Uterus (tissue), 4 donors: Measurements from ENCODE around the gene JAKMIP2. TPM values are rescaled to one million over a fixed set of nuclear protein-coding genes. Genes with fewer than 3 reads are reported as not detected.

Source experiments
- DNase-seq, 2 donors: peaks; one replicate each; pipeline ENCODE4 v3.0.0-alpha.2; 2019 to 2020
- H3K27ac ChIP-seq, 2 donors: fragments of 200-600 bp; sonication (generic); 1 replicate in 1 of 2; 2 replicates in 1 of 2; pipeline ENCODE4 v1.5.1; 2016 to 2018
- H3K27me3 ChIP-seq, 2 donors: fragments of 200-600 bp; sonication (generic); one replicate each; pipeline ENCODE4 v1.5.1; 2018 to 2019; ENCODE audit warnings: control low read depth in 1 of 2
- H3K36me3 ChIP-seq, 2 donors: fragments of 200-600 bp; sonication (generic); one replicate each; pipeline ENCODE4 v1.5.1; 2019; ENCODE audit warnings: control low read depth in 1 of 2
- H3K4me1 ChIP-seq, 2 donors: fragments of 200-600 bp; sonication (generic); one replicate each; pipeline ENCODE4 v1.5.1; 2018 to 2019; ENCODE audit warnings: control low read depth in 1 of 2
- H3K4me3 ChIP-seq, 2 donors: fragments of 200-600 bp; sonication (generic); 1 replicate in 1 of 2; 2 replicates in 1 of 2; pipeline ENCODE4 v1.5.1; 2018 to 2019; ENCODE audit warnings: mild to moderate bottlenecking in 1 of 2
- H3K9me3 ChIP-seq, 2 donors: fragments of 200-600 bp; sonication (generic); one replicate each; pipeline ENCODE4 v1.5.1; 2019; ENCODE audit warnings: control low read depth in 1 of 2
- CTCF ChIP-seq, 4 experiments: fragments of 200-600 bp in 2 of 4; fragments of 450-650 bp in 2 of 4; sonication (generic) in 2 of 4; IDR thresholded peaks; one replicate each; pipeline ENCODE4 v1.5.1; 2016 to 2019; ENCODE audit warnings: antibody characterized with exemption in 4 of 4, mild to moderate bottlenecking in 2 of 4, moderate library complexity in 1 of 4
- POLR2A ChIP-seq, 2 donors: fragments of 450-650 bp; IDR thresholded peaks; one replicate each; pipeline ENCODE4 v1.6.1; 2016; ENCODE audit warnings: antibody characterized with exemption in 2 of 2, mild to moderate bottlenecking in 1 of 2, moderate library complexity in 1 of 2
- intact Hi-C: fragments of 100-400 bp; cut with DNase I; formaldehyde crosslinking; loops from one replicate; pipeline ENCODE4 v1.15.1; 2023; ENCODE audit warnings: low total_unique reads
- total RNA-seq, 4 donors: library from RNA; depleted of rRNA in 3 of 4; stranded (reverse); fragments of >200 nt in 3 of 4; gene quantifications; one replicate each; pipeline versions ENCODE4 v1.1.0 to v1.2.4, GENCODE V29; 2014 to 2023
- donor health status: DM: yes; HTN: yes; CAD: no.

The JAKMIP2 gene
- total RNA-seq, 4 donors from 2014 or later = 0.29 to 9.3 (median 5.0) TPM

DNA sequence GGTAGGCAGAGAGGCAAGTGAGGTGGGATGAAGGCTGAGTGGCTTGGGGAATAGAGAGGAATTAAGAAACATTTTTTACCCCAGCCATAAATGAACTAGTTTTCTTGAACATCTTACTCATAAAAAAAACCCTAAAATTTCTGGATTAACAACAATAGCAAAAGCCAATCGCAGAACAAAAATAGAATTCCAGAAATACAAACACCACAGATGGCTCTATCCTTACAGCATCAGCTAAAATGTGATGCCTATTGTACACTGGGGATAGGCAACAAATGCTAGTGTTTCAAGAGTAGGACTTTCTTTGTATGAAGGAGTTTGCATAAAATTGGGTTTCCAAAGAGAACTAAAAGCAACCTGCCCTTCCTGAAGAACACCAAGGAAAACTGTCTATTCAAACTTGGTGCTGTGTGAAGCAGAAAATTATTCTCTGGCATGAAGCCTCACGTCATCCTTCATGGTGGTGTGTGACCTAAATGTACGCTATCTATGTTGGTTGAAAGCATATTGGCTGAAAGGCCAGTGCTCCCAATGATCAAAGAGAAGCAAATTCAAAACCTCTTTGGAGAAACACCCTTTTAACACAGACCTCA, 82.9 kb downstream of the JAKMIP2 start:
- Histone ChIP-seq H3K4me1 (no peaks in the 10 kb centered on the region), H3K27me3 (no peaks in the 10 kb centered on the region), H3K27ac (no peak overlapping the region), H3K9me3 (no peaks in the 10 kb centered on the region), H3K36me3 (no peaks in the 10 kb centered on the region), H3K4me3 (no peak overlapping the region)
- TF ChIP-seq CTCF (IDR thresholded peaks at IDR 0.05) (no peak), POLR2A (IDR thresholded peaks at IDR 0.05) (no peak)
- intact Hi-C loops = no loop called here
- DNase-seq = no peak

GRCh38 chr5:147697380-147697779, 85.1 kb downstream of the JAKMIP2 start:
- intact Hi-C loops = no loop called here
- Histone ChIP-seq H3K4me3 (no peak overlapping the region), H3K9me3 (no peaks in the 10 kb centered on the region), H3K36me3 (no peaks in the 10 kb centered on the region), H3K27me3 (no peaks in the 10 kb centered on the region), H3K4me1 (no peaks in the 10 kb centered on the region), H3K27ac (no peak overlapping the region)
- DNase-seq = no peak
- no peak for TF ChIP-seq CTCF (IDR thresholded peaks at IDR 0.05)
- no peak for TF ChIP-seq POLR2A (IDR thresholded peaks at IDR 0.05)

DNA sequence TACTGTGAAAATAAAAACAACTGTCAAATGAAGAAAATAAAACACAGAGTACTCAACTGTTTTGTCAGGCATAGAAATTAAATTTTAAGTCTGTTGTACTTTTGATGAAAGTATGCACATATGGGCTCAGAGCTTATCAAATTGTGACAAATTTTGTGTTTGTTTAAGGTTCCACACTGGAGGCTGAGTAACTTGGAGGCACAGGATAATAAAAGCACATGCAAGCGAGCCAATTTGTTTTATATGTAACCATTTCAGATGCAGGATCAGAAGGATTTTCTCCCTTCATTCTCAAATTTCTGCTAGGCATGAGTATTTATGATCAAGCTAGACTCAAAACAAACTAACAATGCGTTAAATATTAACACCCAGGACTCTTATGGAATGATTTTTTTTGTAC, 87.8 kb downstream of the JAKMIP2 start:
- no peak overlapping the region for H3K4me3 ChIP-seq

DNA sequence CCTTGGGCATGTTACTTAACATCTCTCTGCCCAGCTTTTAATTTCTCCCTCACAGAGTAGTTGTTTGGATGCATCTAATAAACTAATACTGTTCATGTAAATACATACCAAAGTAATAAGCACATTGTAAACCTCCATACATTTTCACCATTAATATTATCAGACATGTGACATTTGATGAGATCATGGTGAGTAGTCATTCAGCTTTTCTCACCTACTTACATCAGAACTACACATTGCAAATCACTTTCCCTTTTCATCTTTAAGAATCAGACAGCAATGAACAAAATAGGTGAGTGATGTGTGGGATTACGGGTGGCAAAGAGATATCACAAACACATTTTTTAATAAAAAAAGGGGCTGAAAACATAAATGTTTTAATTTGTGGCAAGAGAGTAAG, 89.3 kb downstream of the JAKMIP2 start:
- Histone ChIP-seq H3K36me3 (no peaks in the 10 kb centered on the region), H3K27ac (no peak overlapping the region), H3K4me1 (no peaks in the 10 kb centered on the region), H3K27me3 (no peaks in the 10 kb centered on the region), H3K4me3 (no peak overlapping the region), H3K9me3 (no peaks in the 10 kb centered on the region)
- intact Hi-C loops = no loop called here
- TF ChIP-seq CTCF (IDR thresholded peaks at IDR 0.05) (no peak), POLR2A (IDR thresholded peaks at IDR 0.05) (no peak)
- no peak for DNase-seq

More for the DNA sequence above, 87.8 kb downstream of the JAKMIP2 start:
- no peaks in the 10 kb centered on the region for H3K36me3 ChIP-seq
- no peak overlapping the region for H3K27ac ChIP-seq
- no peak for TF ChIP-seq POLR2A (IDR thresholded peaks at IDR 0.05)
- no peak for TF ChIP-seq CTCF (IDR thresholded peaks at IDR 0.05)
- DNase-seq = no peak
- H3K4me1 ChIP-seq = no peaks in the 10 kb centered on the region
- no peaks in the 10 kb centered on the region for H3K9me3 ChIP-seq
- no peaks in the 10 kb centered on the region for H3K27me3 ChIP-seq
- intact Hi-C loops = no loop called here

- Histone ChIP-seq H3K4me3 (no peak overlapping the region), H3K27me3 (no peaks in the 10 kb centered on the region), H3K27ac (no peak overlapping the region), H3K36me3 (no peaks in the 10 kb centered on the region), H3K9me3 (no peaks in the 10 kb centered on the region), H3K4me1 (no peaks in the 10 kb centered on the region)
- no peak for DNase-seq
- intact Hi-C loops = no loop called here
- TF ChIP-seq CTCF (IDR thresholded peaks at IDR 0.05) = no peak
- no peak for TF ChIP-seq POLR2A (IDR thresholded peaks at IDR 0.05)
These were observed 91.4 kb downstream of the JAKMIP2 start for GRCh38 chr5:147691130-147691529.
